Measurements from ENCODE around the gene VIT.

DNA sequence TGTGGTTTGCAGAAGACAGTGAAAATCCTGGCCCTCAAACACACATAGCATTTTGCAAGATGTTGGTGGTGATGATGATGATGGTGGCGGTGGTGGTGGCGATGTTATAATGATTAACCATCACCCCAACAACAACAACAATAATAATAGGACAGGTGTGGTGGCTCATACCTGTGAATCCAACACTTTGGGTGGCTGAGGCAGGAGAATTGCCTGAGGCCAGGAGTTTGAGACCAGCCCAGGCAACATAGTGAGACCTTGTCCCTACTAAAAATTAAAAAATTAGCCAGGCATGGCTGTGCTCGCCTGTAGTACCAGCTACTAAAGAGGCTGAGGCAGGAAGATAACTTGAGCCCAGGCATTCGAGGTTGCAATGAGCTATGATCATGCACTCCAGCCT, 3.8 kb downstream of the VIT start:
- TF ChIP-seq POLR2AphosphoS5 (IDR thresholded peaks at IDR 0.05; ENCODE audit: low read depth, low read length) (no peak), POLR2A (IDR thresholded peaks at IDR 0.05; ENCODE audit: low read depth, low read length) (no peak), TAF1 (IDR thresholded peaks at IDR 0.05; ENCODE audit: borderline replicate concordance, low read depth, low read length) (no peak)
